GM12878 (cell line): ENCODE results near the gene ZNG1A. TPM values are rescaled to one million over a fixed set of nuclear protein-coding genes. Genes with fewer than 3 reads are reported as not detected.
A peak's percentile ranks its signal among the peaks of the same experiment; 100 is the strongest.
"Not testable (repeated sequence)": the region's sequence is repeated elsewhere in the genome, so short reads cannot be mapped to it uniquely, and the experiment has no call there.

Experiments
- ATAC-seq: fragments of 200-7000 bp; cut with Tn5 transposase; 3 replicates; pipeline ENCODE4 v1.9.1; 2020; ENCODE audit warnings: mild to moderate bottlenecking, moderate library complexity
- BruUV-seq: library from RNA; stranded (reverse); fragments of 400-500 nt; replicated peaks from 2 replicates; lab custom pipeline; 2021; lab: Mats Ljungman, UMichigan
- CTCF ChIA-PET: fragments of 300-600 bp; sonication (Branson Sonifier 250); formaldehyde crosslinking; extraction: SDS; loops from one replicate; lab custom pipeline; 2021; ENCODE audit warnings: inconsistent platforms; lab: Yijun Ruan, JAX
- POLR2A ChIA-PET: fragments of 350-600 bp; formaldehyde crosslinking; extraction: SDS; loops from one replicate; lab custom pipeline; 2021; ENCODE audit warnings: inconsistent platforms; lab: Charles Lee
- RAD21 ChIA-PET: fragments of 300-600 bp; sonication (Branson Sonifier 250); formaldehyde crosslinking; loops from one replicate; lab custom pipeline; 2023; ENCODE audit warnings: antibody characterized with exemption; ENCODE audit not compliant: unreplicated experiment; lab: Charles Lee
- SMC1A ChIA-PET: fragments of 300-600 bp; sonication (Branson Sonifier 250); formaldehyde crosslinking; loops from one replicate; lab custom pipeline; 2023; ENCODE audit not compliant: unreplicated experiment, uncharacterized antibody; lab: Charles Lee
- DNase-seq: peaks from one replicate; pipeline ENCODE4 v3.0.0-alpha.2; 2011; ENCODE audit warnings: low read depth, low spot score
- FAIRE-seq: peaks from 3 replicates; lab custom pipeline; 2011; peaks lifted over from hg19 to GRCh38; lab: Jason Lieb, UNC
- H2AFZ ChIP-seq: 2 replicates; pipeline ENCODE4 v1.6.0; 2011; ENCODE audit warnings: low read depth, low read length, control low read depth; ENCODE audit not compliant: control insufficient read depth
- H3K27ac ChIP-seq: 2 replicates; pipeline ENCODE4 v1.5.1; 2011; ENCODE audit warnings: control low read depth; ENCODE audit not compliant: control insufficient read depth, insufficient read depth
- H3K27me3 ChIP-seq, 2 experiments: replicated peaks in 1 of 2; 2 replicates each; pipeline versions ENCODE4 v1.6.0 to v1.6.1; 2011; ENCODE audit warnings: low read length in 1 of 2; ENCODE audit not compliant: control insufficient read depth in 2 of 2, insufficient read depth in 2 of 2
- H3K36me3 ChIP-seq, 2 experiments: 2 replicates each; pipeline ENCODE4 v1.5.1; 2011; ENCODE audit warnings: low read length in 1 of 2; ENCODE audit not compliant: control insufficient read depth in 2 of 2, insufficient read depth in 2 of 2
- H3K4me1 ChIP-seq: 2 replicates; pipeline ENCODE4 v1.6.1; 2011; ENCODE audit warnings: mild to moderate bottlenecking, low read length, moderate library complexity, mixed read lengths; ENCODE audit not compliant: control insufficient read depth, insufficient read depth
- H3K4me2 ChIP-seq: 2 replicates; pipeline ENCODE4 v1.6.0; 2011; ENCODE audit warnings: control low read depth; ENCODE audit not compliant: control insufficient read depth, insufficient read depth
- H3K4me3 ChIP-seq: fragments of 200-600 bp; sonication (generic); 2 replicates; pipeline ENCODE4 v1.5.1; 2016
- H3K79me2 ChIP-seq: 2 replicates; pipeline ENCODE4 v1.6.0; 2011; ENCODE audit warnings: low read length; ENCODE audit not compliant: control insufficient read depth, insufficient read depth
- H3K9ac ChIP-seq: 2 replicates; pipeline ENCODE4 v1.8.0; 2011; ENCODE audit warnings: low read length, control low read depth, mixed read lengths; ENCODE audit not compliant: control insufficient read depth, insufficient read depth
- H3K9me3 ChIP-seq: replicated peaks from 3 replicates; pipeline ENCODE4 v1.5.1; 2011; ENCODE audit warnings: mild to moderate bottlenecking, low read length; ENCODE audit not compliant: control insufficient read depth, insufficient read depth
- H4K20me1 ChIP-seq: 2 replicates; pipeline ENCODE4 v1.6.0; 2011; ENCODE audit not compliant: control insufficient read depth, insufficient read depth
- WGBS: methylation state at CpG from one replicate; pipeline ENCODE4 v1.1.6; 2016; ENCODE audit warnings: low lambda C conversion rate; ENCODE audit not compliant: insufficient replicate concordance, insufficient coverage; ENCODE audit errors: missing lambda C conversion rate; 5-methylcytosine and 5-hydroxymethylcytosine counted together
- in situ Hi-C: fragments of 300-500 bp; cut with MboI; formaldehyde crosslinking; loops from 9 replicates; pipeline ENCODE4 v1.14.3; 2018; ENCODE audit warnings: mixed read lengths
- intact Hi-C: fragments of 100-400 bp; cut with micrococcal nuclease; formaldehyde crosslinking; loops from one replicate; pipeline ENCODE4 v1.14.2; 2022; ENCODE audit not compliant: unreplicated experiment
- polyA plus RNA-seq, 11 experiments: library from polyadenylated mRNA; depleted of rRNA in 4 of 11; unstranded in 6 of 11; stranded (reverse) in 5 of 11; fragments of >200 nt; fragmentation: Nextera tagmentation in 4 of 11; fragmentation: Illumina TruSeq in 1 of 11; extraction: Ambion mirVana in 4 of 11; extraction: Trizol in 1 of 11; gene quantifications; 1 replicate in 1 of 11; 2 replicates in 10 of 11; pipeline versions ENCODE4 v1.2.1 to v1.2.3, GENCODE V29; 2011 to 2016; ENCODE audit warnings: inconsistent platforms in 2 of 11, missing spikeins in 2 of 11, low read depth in 1 of 11
- total RNA-seq, 4 experiments: library from RNA; depleted of rRNA in 3 of 4; stranded (reverse); fragments of >200 nt in 3 of 4; fragmentation: Illumina TruSeq in 1 of 4; extraction: Trizol in 1 of 4; gene quantifications; 2 replicates each; pipeline versions ENCODE4 v1.2.1 to v1.2.3, GENCODE V29; 2013 to 2021

ZNG1A gene
- total and polyA plus RNA-seq, 10 of the 15 experiments (the other 5 are each of a cell fraction or from before 2014, with no cell fraction given) = 48.0 to 179 (median 96.7) TPM

DNA sequence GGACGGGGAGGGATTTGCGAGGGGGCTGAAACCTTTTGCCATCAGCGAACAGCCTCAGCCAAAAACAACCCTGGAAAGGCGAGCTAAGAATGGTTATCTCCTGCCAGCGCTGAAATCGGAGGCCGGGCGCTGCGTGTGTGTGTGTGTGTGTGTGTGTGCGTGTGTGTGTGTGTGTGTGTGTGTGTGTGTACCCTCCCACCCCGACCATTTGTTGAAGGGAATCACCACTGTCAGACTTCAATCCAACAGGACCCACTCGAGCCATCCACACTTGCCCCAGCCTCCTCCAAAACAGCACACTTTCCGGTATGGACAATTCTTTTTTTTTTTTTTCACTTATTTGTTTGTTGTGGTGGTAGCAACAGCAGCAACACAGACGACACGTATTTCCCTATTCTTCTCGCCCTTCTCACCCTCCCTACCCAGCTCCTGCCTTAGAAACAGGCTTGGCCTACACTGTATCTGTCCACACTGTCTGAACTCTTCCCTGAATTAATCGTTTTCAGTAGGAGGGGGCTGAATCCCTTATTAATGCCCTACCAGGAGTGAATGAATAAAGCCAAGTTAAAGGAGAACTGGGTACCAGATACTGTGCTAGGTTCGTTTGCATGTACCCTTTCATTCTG lies 104.8 kb downstream of the ZNG1A start:
- H3K9me3 ChIP-seq, H3K79me2 ChIP-seq, H3K27ac ChIP-seq, H3K4me3 ChIP-seq, H4K20me1 ChIP-seq, H3K36me3 ChIP-seq, CTCF ChIA-PET, intact Hi-C loops, H3K4me2 ChIP-seq, H3K4me1 ChIP-seq, in situ Hi-C loops, DNase-seq, FAIRE-seq, H3K27me3 ChIP-seq, SMC1A ChIA-PET, H3K9ac ChIP-seq, POLR2A ChIA-PET, BruUV-seq, H2AFZ ChIP-seq, RAD21 ChIA-PET: not testable (repeated sequence)
- 21% methylated on average over 13 of the region's 18 CpGs for WGBS
- ATAC-seq = peak; percentile 33; the same call in 2 of the 3 replicates

DNA sequence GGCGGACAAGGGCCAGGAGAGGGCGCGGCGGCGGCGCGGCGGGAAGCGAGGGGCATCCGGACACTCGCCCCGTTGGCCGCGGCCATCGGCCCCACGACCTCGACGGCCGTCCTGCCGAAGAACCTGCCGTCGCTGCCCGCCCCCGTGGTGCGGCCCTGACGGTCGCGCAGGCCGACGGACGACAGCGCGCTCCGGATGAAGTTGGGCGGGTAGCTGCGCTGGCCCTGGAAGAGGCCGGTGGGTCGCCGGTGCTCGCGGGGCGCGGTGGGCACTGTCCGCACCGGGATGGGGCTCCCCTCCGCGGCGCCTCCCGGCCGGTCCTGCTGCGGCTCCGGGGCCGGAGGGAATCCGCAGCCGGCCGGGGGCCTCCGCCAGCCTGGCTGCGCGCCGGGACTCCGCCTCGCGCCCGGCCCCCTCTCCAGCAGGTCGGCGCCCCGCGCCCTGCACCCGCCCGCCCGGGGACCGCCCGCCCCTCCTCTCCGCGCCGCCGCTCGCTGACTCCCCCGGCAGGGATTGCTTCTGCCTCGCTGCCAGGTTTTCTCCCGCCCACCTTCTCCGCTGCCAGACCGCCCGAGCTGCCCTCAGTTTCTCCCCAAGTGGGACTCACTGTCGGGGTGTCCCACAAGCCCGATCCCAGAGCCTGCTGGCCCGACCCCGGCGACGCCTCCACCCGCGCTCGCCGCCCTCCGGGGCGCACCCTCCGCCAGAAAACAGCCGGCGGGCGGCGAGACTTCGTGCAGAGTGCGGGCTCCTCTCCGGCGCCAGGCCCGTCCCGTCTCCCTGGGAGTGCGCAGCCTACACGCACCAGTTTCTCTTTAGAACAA lies 105.6 kb downstream of the ZNG1A start:
- FAIRE-seq, H3K4me1 ChIP-seq, H3K79me2 ChIP-seq, POLR2A ChIA-PET, H3K9ac ChIP-seq, in situ Hi-C loops, H3K9me3 ChIP-seq, H2AFZ ChIP-seq, DNase-seq, H3K4me3 ChIP-seq, H3K27me3 ChIP-seq, H3K36me3 ChIP-seq, RAD21 ChIA-PET, H3K27ac ChIP-seq, SMC1A ChIA-PET, H4K20me1 ChIP-seq, BruUV-seq, intact Hi-C loops, H3K4me2 ChIP-seq, CTCF ChIA-PET: not testable (repeated sequence)
- peak; percentile 27; the same call in 1 of the 3 replicates for ATAC-seq
- WGBS = 59% methylated on average over 45 of the region's 109 CpGs

Other genes starting within 250 kb of the ZNG1A start
- gene WASHC1, start 149.6 kb downstream of the ZNG1A start, total RNA-seq (2014; rRNA removed) = 9.4 and 9.8 TPM in 2 replicates
- 4.3 and 4.9 TPM in 2 replicates for gene WASHC1, start 149.6 kb downstream of the ZNG1A start, total RNA-seq (2014; rRNA removed; fragmentation: Illumina TruSeq; extraction: Trizol)
- gene WASHC1, start 149.6 kb downstream of the ZNG1A start, total RNA-seq (2021) = 13.3 and 15.5 TPM in 2 replicates
- 4.3 and 11.8 TPM in 2 replicates for gene WASHC1, start 149.6 kb downstream of the ZNG1A start, polyA plus RNA-seq (2011; rRNA removed)
- 0.62 and 3.0 TPM in 2 replicates for gene WASHC1, start 149.6 kb downstream of the ZNG1A start, polyA plus RNA-seq (2014; fragmentation: Illumina TruSeq; extraction: Trizol)
- gene WASHC1, start 149.6 kb downstream of the ZNG1A start, polyA plus RNA-seq (2014; fragmentation: Nextera tagmentation; extraction: Ambion mirVana) = under 1 TPM; 0.19 to 0.71 TPM
- gene WASHC1, start 149.6 kb downstream of the ZNG1A start, polyA plus RNA-seq (2014; rRNA removed) = 11.1 and 14.7 TPM in 2 replicates
- 1 to 10 TPM; 6.0 to 6.9 TPM for gene WASHC1, start 149.6 kb downstream of the ZNG1A start, polyA plus RNA-seq (2016; fragmentation: Nextera tagmentation; extraction: Ambion mirVana)
- 0.34 and 0.54 TPM in 2 replicates for gene FOXD4, start 60.6 kb downstream of the ZNG1A start, total RNA-seq (2014; rRNA removed)
- gene FOXD4, start 60.6 kb downstream of the ZNG1A start, total RNA-seq (2014; rRNA removed; fragmentation: Illumina TruSeq; extraction: Trizol) = 0.09 and 0.14 TPM in 2 replicates
- 0.24 TPM in 1 of 2 replicates, not detected in the other for gene FOXD4, start 60.6 kb downstream of the ZNG1A start, total RNA-seq (2021)
- 0.22 and 0.26 TPM in 2 replicates for gene FOXD4, start 60.6 kb downstream of the ZNG1A start, polyA plus RNA-seq (2011; rRNA removed)
- 0.13 TPM in 1 of 2 replicates, not detected in the other for gene FOXD4, start 60.6 kb downstream of the ZNG1A start, polyA plus RNA-seq (2014; fragmentation: Illumina TruSeq; extraction: Trizol)
- gene FOXD4, start 60.6 kb downstream of the ZNG1A start, polyA plus RNA-seq (2014; fragmentation: Nextera tagmentation; extraction: Ambion mirVana) = not detected
- gene FOXD4, start 60.6 kb downstream of the ZNG1A start, polyA plus RNA-seq (2014; rRNA removed) = 0.10 and 0.26 TPM in 2 replicates
- gene FOXD4, start 60.6 kb downstream of the ZNG1A start, polyA plus RNA-seq (2016; fragmentation: Nextera tagmentation; extraction: Ambion mirVana) = under 1 TPM in 1 of 2 experiments, not detected in 1; 0.13 TPM
- gene DOCK8, start 35.8 kb upstream of the ZNG1A start, total RNA-seq (2014; rRNA removed) = 44.9 and 48.3 TPM in 2 replicates
- gene DOCK8, start 35.8 kb upstream of the ZNG1A start, total RNA-seq (2014; rRNA removed; fragmentation: Illumina TruSeq; extraction: Trizol) = 49.5 and 55.2 TPM in 2 replicates
- 90.6 and 100 TPM in 2 replicates for gene DOCK8, start 35.8 kb upstream of the ZNG1A start, total RNA-seq (2021)
- gene DOCK8, start 35.8 kb upstream of the ZNG1A start, polyA plus RNA-seq (2011; rRNA removed) = 34.4 and 43.4 TPM in 2 replicates
- 53.5 and 62.9 TPM in 2 replicates for gene DOCK8, start 35.8 kb upstream of the ZNG1A start, polyA plus RNA-seq (2014; fragmentation: Illumina TruSeq; extraction: Trizol)
- gene DOCK8, start 35.8 kb upstream of the ZNG1A start, polyA plus RNA-seq (2014; fragmentation: Nextera tagmentation; extraction: Ambion mirVana) = 10 to 100 TPM; 35.4 to 35.6 TPM
- gene DOCK8, start 35.8 kb upstream of the ZNG1A start, polyA plus RNA-seq (2014; rRNA removed) = 40.9 and 43.5 TPM in 2 replicates
- 10 to 100 TPM; 43.9 to 45.6 TPM for gene DOCK8, start 35.8 kb upstream of the ZNG1A start, polyA plus RNA-seq (2016; fragmentation: Nextera tagmentation; extraction: Ambion mirVana)